ENCODE measurements around the gene RNLS. TPM values are rescaled to one million over a fixed set of nuclear protein-coding genes. Genes with fewer than 3 reads are reported as not detected.

Gene RNLS
- total and polyA plus RNA-seq, 7 donors = 3.9 to 19.2 (median 8.8) TPM

DNA sequence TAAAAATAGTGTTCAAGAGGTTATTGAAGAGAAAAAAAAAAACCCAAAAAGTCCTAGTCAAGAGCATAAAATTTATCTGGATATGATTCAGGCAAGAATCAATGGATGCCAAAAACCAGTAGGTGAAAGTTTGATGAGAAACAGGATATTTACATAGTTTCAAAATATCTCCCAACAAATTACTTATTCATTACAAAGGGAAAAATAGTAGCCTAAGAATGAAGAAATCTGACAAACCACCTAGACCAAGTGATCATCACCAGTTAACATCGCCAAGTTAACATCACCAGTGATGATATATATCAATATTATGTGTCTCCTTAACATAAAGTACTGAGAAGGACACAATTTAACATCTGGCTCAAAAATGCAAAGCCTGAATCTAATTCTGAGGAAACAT lies 85.2 kb downstream of the RNLS start:
- peaks cover 0 to 7% (median 2%) of the 10 kb centered on the region in 4 donors for H3K4me1 ChIP-seq
- no peak for TF ChIP-seq POLR2A (IDR thresholded peaks at IDR 0.05)
- TF ChIP-seq POLR2AphosphoS5 (IDR thresholded peaks at IDR 0.05) = no peak
- TF ChIP-seq EP300 (IDR thresholded peaks at IDR 0.05) = no peak
- TF ChIP-seq, protein P1, sequence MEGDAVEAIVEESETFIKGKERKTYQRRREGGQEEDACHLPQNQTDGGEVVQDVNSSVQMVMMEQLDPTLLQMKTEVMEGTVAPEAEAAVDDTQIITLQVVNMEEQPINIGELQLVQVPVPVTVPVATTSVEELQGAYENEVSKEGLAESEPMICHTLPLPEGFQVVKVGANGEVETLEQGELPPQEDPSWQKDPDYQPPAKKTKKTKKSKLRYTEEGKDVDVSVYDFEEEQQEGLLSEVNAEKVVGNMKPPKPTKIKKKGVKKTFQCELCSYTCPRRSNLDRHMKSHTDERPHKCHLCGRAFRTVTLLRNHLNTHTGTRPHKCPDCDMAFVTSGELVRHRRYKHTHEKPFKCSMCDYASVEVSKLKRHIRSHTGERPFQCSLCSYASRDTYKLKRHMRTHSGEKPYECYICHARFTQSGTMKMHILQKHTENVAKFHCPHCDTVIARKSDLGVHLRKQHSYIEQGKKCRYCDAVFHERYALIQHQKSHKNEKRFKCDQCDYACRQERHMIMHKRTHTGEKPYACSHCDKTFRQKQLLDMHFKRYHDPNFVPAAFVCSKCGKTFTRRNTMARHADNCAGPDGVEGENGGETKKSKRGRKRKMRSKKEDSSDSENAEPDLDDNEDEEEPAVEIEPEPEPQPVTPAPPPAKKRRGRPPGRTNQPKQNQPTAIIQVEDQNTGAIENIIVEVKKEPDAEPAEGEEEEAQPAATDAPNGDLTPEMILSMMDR (IDR thresholded peaks at IDR 0.05) = no peak
- no peaks in the 10 kb centered on the region for H3K9me3 ChIP-seq
- 95 to 96% methylated on average over 1 of the region's 1 CpG for WGBS, 2 donors
- DNase-seq = no peak
- no peak overlapping the region for H3K4me3 ChIP-seq
- intact Hi-C loops (cut with DNase I) = no loop called here
- H3K36me3 ChIP-seq = no peaks in the 10 kb centered on the region
- no peak overlapping the region for H3K27ac ChIP-seq
- H3K27me3 ChIP-seq = no peaks in the 10 kb centered on the region

DNA sequence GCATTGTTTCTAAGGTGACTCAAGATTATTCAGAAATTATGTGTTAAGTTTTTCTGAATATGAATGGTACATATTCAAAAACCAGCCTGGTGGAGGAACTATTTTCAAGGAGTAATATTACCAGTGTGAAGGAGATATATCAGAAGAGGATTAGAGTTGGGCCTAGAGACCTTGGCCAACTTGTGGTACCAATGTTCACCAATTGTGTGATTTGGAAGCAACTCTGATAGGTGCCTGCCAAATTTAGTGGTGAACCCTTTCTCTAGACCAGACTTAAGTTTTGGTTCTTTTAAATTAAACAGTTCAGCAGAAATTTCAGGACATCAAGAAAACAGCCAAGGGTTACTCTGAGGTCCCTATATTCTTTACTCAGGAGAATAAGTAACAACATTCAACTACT lies 88.6 kb downstream of the RNLS start:
- Histone ChIP-seq H3K4me1 (peaks cover 0 to 16% (median 2%) of the 10 kb centered on the region in 4 donors), H3K27ac (no peak overlapping the region), H3K9me3 (no peaks in the 10 kb centered on the region), H3K4me3 (no peak overlapping the region), H3K36me3 (no peaks in the 10 kb centered on the region), H3K27me3 (no peaks in the 10 kb centered on the region)
- TF ChIP-seq EP300 (IDR thresholded peaks at IDR 0.05) = no peak
- TF ChIP-seq, protein P1 (IDR thresholded peaks at IDR 0.05) = no peak
- TF ChIP-seq POLR2AphosphoS5 (IDR thresholded peaks at IDR 0.05) = no peak
- TF ChIP-seq POLR2A (IDR thresholded peaks at IDR 0.05) = no peak
- intact Hi-C loops (cut with DNase I) = no loop called here
- DNase-seq = no peak

DNA sequence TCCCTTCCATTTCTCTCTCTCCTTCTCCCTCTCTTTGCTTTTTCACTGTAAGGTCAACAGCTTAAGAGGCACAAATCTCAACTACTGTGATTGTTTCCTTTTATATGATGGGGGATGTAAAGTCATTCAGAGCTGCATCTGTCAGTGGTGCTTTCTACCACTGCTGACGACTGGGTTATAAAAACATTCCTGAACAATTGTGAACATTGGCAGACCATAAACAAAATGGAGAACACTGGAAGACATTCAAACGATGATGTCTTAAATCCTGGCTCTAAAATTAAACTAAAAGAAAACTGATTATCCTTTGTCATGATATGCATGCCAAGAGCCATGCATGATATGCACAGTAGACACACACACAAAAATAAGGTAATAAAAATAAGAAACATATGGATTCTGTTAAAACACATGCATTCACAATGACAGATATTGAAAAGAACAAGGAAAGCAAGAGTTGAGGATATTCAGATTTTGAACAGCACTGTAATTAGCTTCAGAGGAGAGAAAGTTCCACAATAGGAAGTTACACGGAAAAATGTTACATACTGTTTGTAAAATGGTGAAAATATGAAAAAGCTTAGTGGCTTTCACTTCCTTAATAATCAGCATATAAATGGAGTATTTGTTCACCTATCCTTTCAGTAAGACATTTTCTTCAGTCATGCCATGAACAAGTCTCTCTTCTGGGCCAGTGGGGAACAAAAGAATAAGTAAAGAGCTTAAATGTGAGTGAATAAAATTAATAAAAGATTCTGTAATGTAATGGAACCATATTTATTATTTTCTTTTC lies 89.2 kb downstream of the RNLS start:
- DNase-seq = no peak
- Histone ChIP-seq H3K27ac (no peak overlapping the region), H3K9me3 (no peaks in the 10 kb centered on the region), H3K4me1 (peaks cover 0 to 22% (median 5%) of the 10 kb centered on the region in 4 donors), H3K27me3 (no peaks in the 10 kb centered on the region), H3K36me3 (no peaks in the 10 kb centered on the region), H3K4me3 (no peak overlapping the region)
- WGBS, 2 donors = 22 to 52% methylated on average over 3 of the region's 3 CpGs
- intact Hi-C loops (cut with DNase I) = no loop called here
- no peak for TF ChIP-seq POLR2A (IDR thresholded peaks at IDR 0.05)
- no peak for TF ChIP-seq EP300 (IDR thresholded peaks at IDR 0.05)
- TF ChIP-seq, protein P1 (IDR thresholded peaks at IDR 0.05) = no peak
- TF ChIP-seq POLR2AphosphoS5 (IDR thresholded peaks at IDR 0.05) = no peak

DNA sequence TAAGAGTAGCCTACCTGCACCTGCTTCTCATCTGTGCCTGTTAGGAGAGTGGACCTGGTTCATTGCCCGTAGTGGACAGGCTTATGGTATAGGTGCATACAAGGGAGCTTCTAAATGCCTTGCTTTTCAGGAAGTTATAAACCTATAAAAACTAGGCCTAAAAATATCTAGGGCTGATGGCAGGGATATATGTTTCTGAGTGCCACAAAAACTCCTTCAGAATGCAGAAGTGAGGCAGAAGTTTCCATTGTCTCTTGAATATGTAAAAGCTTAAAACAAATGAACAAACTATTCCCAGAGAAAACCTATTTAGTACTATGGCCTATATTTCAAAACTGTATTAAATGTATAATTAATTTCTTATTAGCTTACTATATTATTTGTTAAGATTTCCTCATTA lies 91.8 kb downstream of the RNLS start:
- Histone ChIP-seq H3K36me3 (no peaks in the 10 kb centered on the region), H3K4me1 (peaks cover 0 to 22% (median 5%) of the 10 kb centered on the region in 4 donors), H3K27me3 (no peaks in the 10 kb centered on the region), H3K9me3 (no peaks in the 10 kb centered on the region), H3K4me3 (no peak overlapping the region), H3K27ac (no peak overlapping the region)
- intact Hi-C loops (cut with DNase I) = no loop called here
- no peak for DNase-seq
- TF ChIP-seq POLR2AphosphoS5 (IDR thresholded peaks at IDR 0.05) (no peak), EP300 (IDR thresholded peaks at IDR 0.05) (no peak), POLR2A (IDR thresholded peaks at IDR 0.05) (no peak)
- TF ChIP-seq, protein P1 (IDR thresholded peaks at IDR 0.05) = no peak
- 44 to 63% methylated on average over 1 of the region's 1 CpG for WGBS, 2 donors

Measured in sigmoid colon (tissue), 7 donors.